Choroid plexus epithelial cell (primary cell): ENCODE results near the gene MAML2.

Source experiments
- DNase-seq: peaks from one replicate; pipeline ENCODE4 v3.0.0-alpha.2; 2010; ENCODE audit warnings: low read depth
- H3K4me3 ChIP-seq: 2 replicates; pipeline ENCODE4 v1.5.1; 2011; ENCODE audit warnings: low read depth, mild to moderate bottlenecking, control low read depth, low read length, moderate library complexity
- TF ChIP-seq, protein P1 (sequence below): conservative IDR thresholded peaks from 2 replicates; pipeline ENCODE4 v1.5.1; 2011; ENCODE audit warnings: low read depth, mild to moderate bottlenecking, control low read depth, inconsistent platforms, low read length, moderate library complexity

Gene MAML2

DNA sequence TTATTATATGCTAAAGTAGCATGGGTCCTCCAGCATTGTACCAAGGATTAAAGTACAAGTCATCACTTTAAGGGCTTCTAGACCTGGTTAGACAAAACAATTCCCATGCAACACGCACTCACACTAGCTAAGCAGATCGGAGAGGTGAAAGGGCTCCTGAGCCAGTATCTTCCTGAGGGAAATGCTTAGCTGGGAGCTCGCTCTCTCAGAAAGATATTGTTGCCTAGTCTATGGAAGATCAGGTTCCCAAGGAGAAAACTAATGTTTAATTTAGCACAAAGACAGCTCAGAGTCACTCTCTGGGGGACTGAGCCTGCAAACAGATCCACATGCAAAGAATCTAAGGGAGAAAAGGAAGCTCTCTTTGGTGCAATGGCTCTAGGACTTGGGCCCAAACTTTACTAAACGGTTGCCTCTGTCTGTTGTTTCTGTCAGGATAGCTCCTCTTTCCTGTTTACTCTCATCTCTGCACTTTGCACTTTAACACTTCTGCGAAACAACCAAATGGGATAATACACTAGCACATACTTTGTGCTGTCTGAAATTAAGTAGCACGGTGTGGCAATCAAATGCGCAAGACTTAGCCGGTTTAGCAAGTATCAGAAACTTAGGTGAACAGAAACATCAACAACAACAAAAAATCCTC is 10.7 kb downstream of the MAML2 start:
- H3K4me3 ChIP-seq = no peak overlapping the region
- TF ChIP-seq, protein P1, sequence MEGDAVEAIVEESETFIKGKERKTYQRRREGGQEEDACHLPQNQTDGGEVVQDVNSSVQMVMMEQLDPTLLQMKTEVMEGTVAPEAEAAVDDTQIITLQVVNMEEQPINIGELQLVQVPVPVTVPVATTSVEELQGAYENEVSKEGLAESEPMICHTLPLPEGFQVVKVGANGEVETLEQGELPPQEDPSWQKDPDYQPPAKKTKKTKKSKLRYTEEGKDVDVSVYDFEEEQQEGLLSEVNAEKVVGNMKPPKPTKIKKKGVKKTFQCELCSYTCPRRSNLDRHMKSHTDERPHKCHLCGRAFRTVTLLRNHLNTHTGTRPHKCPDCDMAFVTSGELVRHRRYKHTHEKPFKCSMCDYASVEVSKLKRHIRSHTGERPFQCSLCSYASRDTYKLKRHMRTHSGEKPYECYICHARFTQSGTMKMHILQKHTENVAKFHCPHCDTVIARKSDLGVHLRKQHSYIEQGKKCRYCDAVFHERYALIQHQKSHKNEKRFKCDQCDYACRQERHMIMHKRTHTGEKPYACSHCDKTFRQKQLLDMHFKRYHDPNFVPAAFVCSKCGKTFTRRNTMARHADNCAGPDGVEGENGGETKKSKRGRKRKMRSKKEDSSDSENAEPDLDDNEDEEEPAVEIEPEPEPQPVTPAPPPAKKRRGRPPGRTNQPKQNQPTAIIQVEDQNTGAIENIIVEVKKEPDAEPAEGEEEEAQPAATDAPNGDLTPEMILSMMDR = no peak
- no peak for DNase-seq

DNA sequence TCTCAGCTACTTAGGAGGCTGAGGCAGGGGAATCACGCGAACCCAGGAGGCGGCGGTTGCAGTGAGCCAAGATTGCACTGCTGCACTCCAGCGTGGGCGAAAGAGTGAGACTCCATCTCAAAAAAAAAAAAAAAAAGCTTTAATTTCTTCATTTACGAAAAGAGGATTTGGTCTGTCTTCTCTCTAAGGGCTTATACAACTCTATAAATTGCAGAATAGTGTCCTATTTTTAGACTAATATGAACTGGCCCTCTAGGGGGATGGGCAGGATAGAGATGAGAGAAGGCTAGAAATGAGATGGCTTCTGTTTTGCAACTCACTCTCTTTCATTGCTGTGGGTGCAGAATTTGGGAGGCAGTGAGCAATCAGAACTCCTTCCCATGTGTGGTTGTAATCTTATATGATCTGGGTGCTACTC is 11.3 kb downstream of the MAML2 start:
- TF ChIP-seq, protein P1 = no peak
- H3K4me3 ChIP-seq = no peak overlapping the region
- DNase-seq = no peak

DNA sequence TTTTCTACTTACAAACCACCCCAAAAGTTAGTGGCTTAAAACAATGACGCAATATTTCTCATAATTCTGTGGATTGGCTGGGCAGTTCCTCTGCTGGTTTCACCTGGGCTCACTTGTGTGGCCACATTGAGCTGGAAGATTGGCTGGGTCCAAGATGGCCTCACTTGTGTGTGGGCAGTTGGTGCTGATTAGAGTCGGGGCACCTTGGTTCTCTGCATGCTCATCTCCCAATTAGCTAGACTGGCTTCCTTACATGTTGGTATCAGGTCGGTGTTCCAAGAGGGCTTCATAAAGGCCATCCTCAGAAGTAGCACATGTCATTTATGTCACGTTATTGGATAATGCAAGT is 12.5 kb downstream of the MAML2 start:
- no peak for DNase-seq
- H3K4me3 ChIP-seq = no peak overlapping the region
- TF ChIP-seq, protein P1 = no peak

DNA sequence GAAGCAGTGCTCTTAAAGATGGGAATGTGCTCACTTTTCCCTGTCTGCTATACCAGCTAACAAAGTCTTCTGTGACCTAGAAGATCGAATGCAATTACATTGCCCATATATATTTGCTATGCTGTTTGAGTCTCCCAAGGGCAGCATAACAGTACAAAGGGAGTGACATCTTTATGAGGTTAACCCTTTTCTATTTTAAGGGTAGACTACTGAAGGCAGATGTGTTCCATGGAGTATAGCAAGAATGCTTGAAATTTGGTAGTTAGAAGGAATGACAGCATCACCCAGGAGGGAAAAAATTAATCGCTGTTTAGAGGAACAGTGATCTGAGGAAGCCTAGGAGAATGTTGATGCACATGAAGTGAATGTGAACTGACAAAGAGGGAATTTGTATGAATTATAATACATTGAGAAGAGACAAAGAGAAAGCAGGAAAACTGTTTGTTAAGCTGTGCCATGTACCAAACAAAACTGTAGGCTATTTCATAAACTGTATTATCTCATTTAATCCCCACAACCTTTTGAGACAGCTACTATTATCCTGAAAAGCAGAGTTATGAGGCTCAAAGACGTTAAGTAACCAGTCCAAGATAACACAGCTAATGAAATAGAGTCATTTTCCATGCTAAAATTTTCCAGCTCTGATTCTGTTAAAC is 13.0 kb downstream of the MAML2 start:
- H3K4me3 ChIP-seq = no peak overlapping the region
- DNase-seq = no peak
- TF ChIP-seq, protein P1 = no peak

DNA sequence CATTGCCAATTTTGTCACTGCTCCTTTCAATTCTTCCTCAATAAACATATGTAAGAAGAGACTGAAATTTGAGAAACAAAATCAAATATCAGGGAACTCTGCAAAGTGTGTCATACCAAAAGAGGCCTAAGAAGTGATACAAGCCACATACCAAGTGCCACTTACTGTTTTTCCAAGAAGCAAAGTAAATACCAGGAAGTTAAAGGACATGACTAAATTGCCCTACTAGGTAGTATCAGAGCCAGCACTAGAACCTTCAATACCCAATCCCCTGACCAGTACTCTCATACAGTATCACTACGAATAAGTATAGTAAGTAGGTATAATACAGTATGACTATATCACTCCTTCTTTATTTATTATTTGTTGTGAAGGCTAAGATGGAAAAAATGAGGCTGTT is 13.6 kb downstream of the MAML2 start:
- no peak for DNase-seq
- TF ChIP-seq, protein P1 = no peak
- no peak overlapping the region for H3K4me3 ChIP-seq

DNA sequence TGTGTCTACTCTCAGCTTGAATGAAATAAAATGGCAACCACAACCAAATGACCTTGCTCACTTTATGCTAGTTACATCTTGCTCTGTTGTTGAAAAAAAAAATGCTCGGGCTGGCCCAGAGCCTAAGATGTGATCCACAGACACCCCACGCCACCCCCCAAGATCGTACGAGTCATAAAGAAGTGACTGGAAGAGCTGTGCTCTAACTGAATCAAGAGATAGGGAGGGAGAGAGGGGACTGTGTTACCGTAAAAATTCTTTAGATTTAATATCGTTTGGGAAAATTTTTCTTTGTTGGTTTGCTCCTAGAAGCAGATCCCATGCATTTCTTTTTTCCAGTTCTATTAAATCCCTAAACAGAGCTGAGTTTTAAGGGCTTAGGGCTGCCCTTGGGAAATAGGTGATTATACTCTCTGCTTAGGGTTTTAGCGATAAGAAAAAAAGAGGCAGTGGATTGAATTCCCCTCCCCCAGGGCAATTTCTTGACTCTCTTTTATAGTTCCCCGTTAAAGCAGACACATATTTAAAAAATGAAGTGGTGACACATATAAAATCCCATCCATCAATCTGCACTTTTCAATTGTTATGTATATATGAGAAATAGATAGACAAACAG is 14.5 kb downstream of the MAML2 start:
- no peak overlapping the region for H3K4me3 ChIP-seq
- TF ChIP-seq, protein P1 = no peak
- peak; percentile 56 for DNase-seq
